H9 (cell line): ENCODE measurements around the gene GET3. TPM values are rescaled to one million over a fixed set of nuclear protein-coding genes. Genes with fewer than 3 reads are reported as not detected.

ENCODE experiments used
- DNase-seq: peaks from one replicate; pipeline ENCODE4 v3.0.0-alpha.2; 2017
- H2AFZ ChIP-seq: one replicate; pipeline ENCODE4 v1.6.1; 2013; ENCODE audit warnings: mild to moderate bottlenecking, low read length, control low read depth, moderate library complexity
- H2AK5ac ChIP-seq: 2 replicates; pipeline ENCODE4 v1.6.1; 2013; ENCODE audit warnings: low read length, control low read depth, mixed read lengths; ENCODE audit not compliant: insufficient read length
- H2BK120ac ChIP-seq: one replicate; pipeline ENCODE4 v1.6.1; 2013; ENCODE audit warnings: low read depth, mild to moderate bottlenecking, low read length, control low read depth, inconsistent platforms; ENCODE audit not compliant: poor library complexity, severe bottlenecking
- H2BK12ac ChIP-seq: 2 replicates; pipeline ENCODE4 v1.6.1; 2013; ENCODE audit warnings: low read length, control low read depth, mixed read lengths, low read depth; ENCODE audit not compliant: insufficient read length
- H2BK15ac ChIP-seq: 2 replicates; pipeline ENCODE4 v1.6.1; 2013; ENCODE audit warnings: low read depth, low read length, control low read depth
- H2BK20ac ChIP-seq: one replicate; pipeline ENCODE4 v1.6.1; 2013; ENCODE audit warnings: low read depth, mild to moderate bottlenecking, low read length, control low read depth, inconsistent platforms; ENCODE audit not compliant: poor library complexity, severe bottlenecking
- H2BK5ac ChIP-seq: 2 replicates; pipeline ENCODE4 v1.6.1; 2013; ENCODE audit warnings: low read length, control low read depth, mixed read lengths; ENCODE audit not compliant: insufficient read length
- H3K14ac ChIP-seq: 2 replicates; pipeline ENCODE4 v1.6.1; 2013; ENCODE audit warnings: low read length, control low read depth; ENCODE audit not compliant: insufficient read depth
- H3K18ac ChIP-seq: 2 replicates; pipeline ENCODE4 v1.6.1; 2013; ENCODE audit warnings: low read depth, mild to moderate bottlenecking, mixed read lengths, low read length, control low read depth; ENCODE audit not compliant: insufficient read length
- H3K23ac ChIP-seq: 2 replicates; pipeline ENCODE4 v1.6.1; 2013; ENCODE audit warnings: low read length, control low read depth, mixed read lengths, low read depth; ENCODE audit not compliant: insufficient read length
- H3K23me2 ChIP-seq: 2 replicates; pipeline ENCODE4 v1.6.1; 2013; ENCODE audit warnings: low read depth, mild to moderate bottlenecking, mixed read lengths, low read length, control low read depth; ENCODE audit not compliant: insufficient read length, poor library complexity, severe bottlenecking
- H3K27ac ChIP-seq: 2 replicates; pipeline ENCODE4 v1.5.1; 2013; ENCODE audit warnings: low read length, control low read depth, mixed read lengths, low read depth; ENCODE audit not compliant: insufficient read length
- H3K27me3 ChIP-seq: 2 replicates; pipeline ENCODE4 v1.6.1; 2013; ENCODE audit warnings: low read length, control low read depth, inconsistent platforms; ENCODE audit not compliant: insufficient read depth
- H3K4ac ChIP-seq: 2 replicates; pipeline ENCODE4 v1.6.1; 2013; ENCODE audit warnings: low read depth, mild to moderate bottlenecking, control low read depth, inconsistent platforms, low read length, moderate library complexity
- H3K4me1 ChIP-seq: 2 replicates; pipeline ENCODE4 v1.6.1; 2013; ENCODE audit warnings: low read length, control low read depth, inconsistent platforms; ENCODE audit not compliant: insufficient read depth
- H3K4me2 ChIP-seq: 2 replicates; pipeline ENCODE4 v1.6.1; 2013; ENCODE audit warnings: low read length, control low read depth, mixed read lengths; ENCODE audit not compliant: insufficient read length, insufficient read depth
- H3K56ac ChIP-seq: 2 replicates; pipeline ENCODE4 v1.6.1; 2013; ENCODE audit warnings: low read depth, mild to moderate bottlenecking, mixed read lengths, low read length, control low read depth; ENCODE audit not compliant: insufficient read length
- H3K79me1 ChIP-seq: 2 replicates; pipeline ENCODE4 v1.6.1; 2013; ENCODE audit warnings: low read depth, mild to moderate bottlenecking, moderate library complexity, low read length, control low read depth, inconsistent platforms; ENCODE audit not compliant: insufficient read depth, poor library complexity, severe bottlenecking
- H3K79me2 ChIP-seq: 2 replicates; pipeline ENCODE4 v1.6.1; 2013; ENCODE audit warnings: low read length, control low read depth, inconsistent platforms; ENCODE audit not compliant: insufficient read depth
- H3K9ac ChIP-seq: 2 replicates; pipeline ENCODE4 v1.6.1; 2013; ENCODE audit warnings: low read length, control low read depth, mixed read lengths; ENCODE audit not compliant: insufficient read length; ENCODE audit errors: extremely low read depth
- H3K9me3 ChIP-seq: one replicate; pipeline ENCODE4 v1.6.1; 2013; ENCODE audit warnings: low read depth, low read length, inconsistent platforms; ENCODE audit not compliant: control insufficient read depth
- H3T11ph ChIP-seq: one replicate; pipeline ENCODE4 v1.6.1; 2013; ENCODE audit warnings: mild to moderate bottlenecking, low read length, control low read depth, inconsistent platforms
- H4K20me1 ChIP-seq: one replicate; pipeline ENCODE4 v1.6.1; 2013; ENCODE audit not compliant: control insufficient read depth, insufficient read length, insufficient read depth
- H4K5ac ChIP-seq: 2 replicates; pipeline ENCODE4 v1.6.1; 2013; ENCODE audit warnings: low read depth, mild to moderate bottlenecking, mixed read lengths, low read length, control low read depth; ENCODE audit not compliant: insufficient read length
- H4K8ac ChIP-seq: replicated peaks from 2 replicates; pipeline ENCODE4 v1.6.1; 2013; ENCODE audit warnings: low read length, control low read depth, mixed read lengths, low read depth; ENCODE audit not compliant: insufficient read length
- H4K91ac ChIP-seq: 2 replicates; pipeline ENCODE4 v1.6.1; 2013; ENCODE audit warnings: low read depth, mild to moderate bottlenecking, moderate library complexity, mixed read lengths, low read length, control low read depth; ENCODE audit not compliant: insufficient read length
- H3K27ac Mint-ChIP-seq, 3 experiments: 2 replicates in 2 of 3; 3 replicates in 1 of 3; pipeline ENCODE4 v1.8.0; 2020 to 2021; ENCODE audit warnings: mixed read lengths in 3 of 3, mild to moderate bottlenecking in 1 of 3, moderate library complexity in 1 of 3
- H3K27me3 Mint-ChIP-seq: 2 replicates; pipeline ENCODE4 v1.8.0; 2021; ENCODE audit warnings: low read depth, mild to moderate bottlenecking, moderate library complexity, mixed read lengths
- H3K36me3 Mint-ChIP-seq, 3 experiments: 2 replicates in 2 of 3; 3 replicates in 1 of 3; pipeline ENCODE4 v1.8.0; 2020 to 2021; ENCODE audit warnings: low read depth in 3 of 3, mixed read lengths in 3 of 3; ENCODE audit not compliant: insufficient read depth in 1 of 3
- H3K4me1 Mint-ChIP-seq, 2 experiments: 2 replicates each; pipeline ENCODE4 v1.8.0; 2020; ENCODE audit warnings: mixed read lengths in 2 of 2
- H3K4me3 Mint-ChIP-seq, 2 experiments: 2 replicates in 1 of 2; 3 replicates in 1 of 2; pipeline ENCODE4 v1.8.0; 2020 to 2021; ENCODE audit warnings: mild to moderate bottlenecking in 2 of 2, mixed read lengths in 2 of 2, moderate library complexity in 1 of 2
- H3K9me3 Mint-ChIP-seq, 2 experiments: 2 replicates in 1 of 2; 3 replicates in 1 of 2; pipeline ENCODE4 v1.8.0; 2020; ENCODE audit warnings: mild to moderate bottlenecking in 2 of 2, mixed read lengths in 2 of 2, moderate library complexity in 1 of 2
- CTCF ChIP-seq: fragments of 200-600 bp; sonication (generic); conservative IDR thresholded peaks from 3 replicates; pipeline ENCODE4 v1.8.0; 2021; ENCODE audit warnings: antibody characterized with exemption, mild to moderate bottlenecking
- WGBS: extraction: QIAGEN DNeasy Blood & Tissue Kit; methylation state at CpG from one replicate; pipeline ENCODE4 v1.1.7; 2013; ENCODE audit warnings: missing lambda C conversion rate, low lambda C conversion rate, mixed read lengths; ENCODE audit not compliant: insufficient read length; ENCODE audit errors: extremely low coverage; 5-methylcytosine and 5-hydroxymethylcytosine counted together
- total RNA-seq: library from RNA; stranded (reverse); gene quantifications from 2 replicates; pipeline ENCODE4 v1.2.1, GENCODE V29; 2021

Gene GET3
- total RNA-seq, 1 experiment from 2014 or later: 81.6 TPM

GRCh38 chr19:12779162-12779993 is 42.1 kb downstream of the GET3 start:
- H3K79me2 ChIP-seq: no peaks in the 10 kb centered on the region
- H3K79me1 ChIP-seq: no peaks in the 10 kb centered on the region
- H3K14ac ChIP-seq: no peak overlapping the region; the same call in 1 of the 2 replicates
- H3K23ac ChIP-seq: no peak overlapping the region
- H3K36me3 Mint-ChIP-seq: peaks cover 3 to 5% (median 3%) of the 10 kb centered on the region in 3 experiments; a peak in 5 of 7 replicates
- no peaks in the 10 kb centered on the region for H3K9me3 ChIP-seq
- peak overlapping the region in 2 of 3 experiments; percentile 70 to 89; a peak in 3 of 7 replicates for H3K27ac Mint-ChIP-seq
- no peak overlapping the region for H2BK12ac ChIP-seq
- no peak overlapping the region for H3K27ac ChIP-seq
- peak overlapping the region; percentile 78 for H3K4me2 ChIP-seq
- no peak overlapping the region for H3K56ac ChIP-seq
- H4K91ac ChIP-seq: no peak overlapping the region
- H3K4me1 ChIP-seq: peaks cover 4% of the 10 kb centered on the region
- H4K5ac ChIP-seq: no peak overlapping the region
- H3K4ac ChIP-seq: no peak overlapping the region
- H2BK20ac ChIP-seq: no peak overlapping the region
- peak overlapping the region; percentile 69 to 85 for H3K4me3 Mint-ChIP-seq
- H3K27me3 ChIP-seq: no peaks in the 10 kb centered on the region
- H2BK5ac ChIP-seq: no peak overlapping the region
- peaks cover 27 to 28% of the 10 kb centered on the region in 2 experiments for H3K4me1 Mint-ChIP-seq
- H3K27me3 Mint-ChIP-seq: no peaks in the 10 kb centered on the region; the same call in 1 of the 2 replicates
- no peak overlapping the region for H2AFZ ChIP-seq
- no CpG with 5 or more reads among the region's 15 CpGs for WGBS
- H3K9ac ChIP-seq: no peak overlapping the region
- peak; percentile 32; the same call in 1 of the 3 replicates for TF ChIP-seq CTCF
- H2AK5ac ChIP-seq: no peak overlapping the region
- no peak overlapping the region for H3T11ph ChIP-seq
- no peaks in the 10 kb centered on the region for H4K20me1 ChIP-seq
- peaks cover 25% of the 10 kb centered on the region for H3K23me2 ChIP-seq
- DNase-seq: no peak
- no peak overlapping the region for H2BK120ac ChIP-seq
- no peak overlapping the region for H4K8ac ChIP-seq
- H3K18ac ChIP-seq: peak overlapping the region; percentile 69
- no peaks in the 10 kb centered on the region for H3K9me3 Mint-ChIP-seq
- no peak overlapping the region for H2BK15ac ChIP-seq
